WTC11 (cell line): ENCODE measurements around the gene RAB1A. TPM values are rescaled to one million over a fixed set of nuclear protein-coding genes. Genes with fewer than 3 reads are reported as not detected.
A peak's percentile ranks its signal among the peaks of the same experiment; 100 is the strongest.

Experiments used
- ATAC-seq: fragments of 200-7000 bp; cut with Tn5 transposase; 2 replicates; pipeline ENCODE4 v1.10.0; 2021; ENCODE audit warnings: mild to moderate bottlenecking, moderate library complexity
- CTCF ChIA-PET: fragments of 300-600 bp; sonication (Branson Sonifier 250); formaldehyde crosslinking; loops from one replicate; lab custom pipeline; 2021; ENCODE audit warnings: antibody characterized with exemption; lab: Charles Lee
- POLR2A ChIA-PET: fragments of 350-600 bp; sonication (Branson Sonifier 250); formaldehyde crosslinking; loops from one replicate; lab custom pipeline; 2021; ENCODE audit warnings: antibody characterized with exemption; lab: Charles Lee
- DNase-seq: peaks from one replicate; pipeline ENCODE4 v3.0.0; 2021; ENCODE audit warnings: low spot score
- H3K27ac Mint-ChIP-seq: 2 replicates; pipeline ENCODE4 v1.8.0; 2021; ENCODE audit warnings: mixed read lengths
- H3K27me3 Mint-ChIP-seq: 2 replicates; pipeline ENCODE4 v1.8.0; 2021; ENCODE audit warnings: low read depth, mild to moderate bottlenecking, moderate library complexity, mixed read lengths
- H3K36me3 Mint-ChIP-seq: 2 replicates; pipeline ENCODE4 v1.8.0; 2021; ENCODE audit warnings: mixed read lengths
- H3K4me1 Mint-ChIP-seq: 2 replicates; pipeline ENCODE4 v1.8.0; 2022; ENCODE audit warnings: mixed read lengths
- H3K4me3 Mint-ChIP-seq: 2 replicates; pipeline ENCODE4 v1.8.0; 2021; ENCODE audit warnings: mild to moderate bottlenecking, moderate library complexity, mixed read lengths
- H3K9me3 Mint-ChIP-seq: 2 replicates; pipeline ENCODE4 v1.8.0; 2021; ENCODE audit warnings: mixed read lengths
- ATF1 ChIP-seq: sonication (generic); formaldehyde crosslinking; IDR thresholded peaks from 2 replicates; pipeline ENCODE4 v1.8.1; 2023; ENCODE audit warnings: mild to moderate bottlenecking, moderate library complexity, missing genetic modification reagents
- CREM ChIP-seq: sonication (generic); formaldehyde crosslinking; IDR thresholded peaks from 2 replicates; pipeline ENCODE4 v1.8.1; 2022; ENCODE audit warnings: mild to moderate bottlenecking, missing genetic modification reagents, moderate library complexity
- ELF4 ChIP-seq: sonication (generic); formaldehyde crosslinking; IDR thresholded peaks from 2 replicates; pipeline ENCODE4 v1.8.1; 2022; ENCODE audit warnings: low read depth, mild to moderate bottlenecking, moderate library complexity, missing genetic modification reagents
- FOXJ3 ChIP-seq: sonication (generic); formaldehyde crosslinking; IDR thresholded peaks from 2 replicates; pipeline ENCODE4 v1.9.0; 2021; ENCODE audit warnings: missing genetic modification reagents, mild to moderate bottlenecking, borderline replicate concordance
- FOXK1 ChIP-seq: sonication (generic); formaldehyde crosslinking; IDR thresholded peaks from 2 replicates; pipeline ENCODE4 v1.8.0; 2022; ENCODE audit warnings: mild to moderate bottlenecking, moderate library complexity, missing genetic modification reagents
- FOXP1 ChIP-seq: sonication (generic); formaldehyde crosslinking; IDR thresholded peaks from 2 replicates; pipeline ENCODE4 v1.8.0; 2022; ENCODE audit warnings: missing genetic modification reagents, mild to moderate bottlenecking, moderate library complexity, borderline replicate concordance
- GABPB1 ChIP-seq: sonication (generic); formaldehyde crosslinking; IDR thresholded peaks from 2 replicates; pipeline ENCODE4 v1.8.1; 2023; ENCODE audit warnings: mild to moderate bottlenecking, missing genetic modification reagents
- IRF2 ChIP-seq: sonication (generic); formaldehyde crosslinking; IDR thresholded peaks from 2 replicates; pipeline ENCODE4 v1.8.0; 2022; ENCODE audit warnings: low read depth, missing genetic modification reagents, borderline replicate concordance
- MXD4 ChIP-seq: fragments of 250-450 bp; sonication (Bioruptor Pico); IDR thresholded peaks from 2 replicates; pipeline ENCODE4 v1.8.0; 2021; ENCODE audit warnings: mild to moderate bottlenecking, moderate library complexity, borderline replicate concordance
- NR2C2 ChIP-seq: sonication (generic); formaldehyde crosslinking; IDR thresholded peaks from 2 replicates; pipeline ENCODE4 v1.8.0; 2022; ENCODE audit warnings: mild to moderate bottlenecking, missing genetic modification reagents
- PRRX2 ChIP-seq: fragments of 250-450 bp; sonication (Bioruptor Pico); IDR thresholded peaks from 2 replicates; pipeline ENCODE4 v1.8.0; 2021; ENCODE audit warnings: mild to moderate bottlenecking
- TCF7 ChIP-seq: sonication (generic); formaldehyde crosslinking; IDR thresholded peaks from 2 replicates; pipeline ENCODE4 v1.8.0; 2022; ENCODE audit warnings: mild to moderate bottlenecking, low read depth, missing genetic modification reagents, moderate library complexity
- ZBTB21 ChIP-seq: sonication (generic); formaldehyde crosslinking; IDR thresholded peaks from 2 replicates; pipeline ENCODE4 v1.8.1; 2023; ENCODE audit warnings: mild to moderate bottlenecking, missing genetic modification reagents, borderline replicate concordance
- ZNF263 ChIP-seq: sonication (generic); formaldehyde crosslinking; IDR thresholded peaks from 2 replicates; pipeline ENCODE4 v1.8.1; 2022; ENCODE audit warnings: low read depth, mild to moderate bottlenecking, moderate library complexity, missing genetic modification reagents
- ZNF317 ChIP-seq: sonication (generic); formaldehyde crosslinking; IDR thresholded peaks from 2 replicates; pipeline ENCODE4 v1.8.1; 2023; ENCODE audit warnings: low read depth, mild to moderate bottlenecking, moderate library complexity, missing genetic modification reagents, borderline replicate concordance
- ZNF416 ChIP-seq: fragments of 250-450 bp; sonication (Bioruptor Pico); IDR thresholded peaks from 2 replicates; pipeline ENCODE4 v1.9.0; 2021; ENCODE audit warnings: mild to moderate bottlenecking, inconsistent platforms
- ZNF423 ChIP-seq: fragments of 250-450 bp; sonication (Bioruptor Pico); IDR thresholded peaks from 2 replicates; pipeline ENCODE4 v2.1.2; 2022; ENCODE audit warnings: mild to moderate bottlenecking, moderate library complexity
- total RNA-seq: library from RNA; stranded (reverse); gene quantifications from 3 replicates; pipeline ENCODE4 v1.2.3, GENCODE V29; 2021
- TF ChIP-seq, protein P1 (sequence below): sonication (generic); formaldehyde crosslinking; IDR thresholded peaks from 2 replicates; pipeline ENCODE4 v1.8.1; 2023; ENCODE audit warnings: mild to moderate bottlenecking, missing genetic modification reagents
- TF ChIP-seq, protein P2 (sequence below): sonication (generic); formaldehyde crosslinking; IDR thresholded peaks from 2 replicates; pipeline ENCODE4 v1.8.0; 2023; ENCODE audit warnings: missing genetic modification reagents, mild to moderate bottlenecking, borderline replicate concordance
- TF ChIP-seq, protein P3 (sequence below): sonication (generic); formaldehyde crosslinking; IDR thresholded peaks from 2 replicates; pipeline ENCODE4 v1.8.0; 2022; ENCODE audit warnings: mild to moderate bottlenecking, missing genetic modification reagents
- TF ChIP-seq, protein P4 (sequence below): sonication (generic); formaldehyde crosslinking; IDR thresholded peaks from 2 replicates; pipeline ENCODE4 v1.8.0; 2022; ENCODE audit warnings: mild to moderate bottlenecking, missing genetic modification reagents
- TF ChIP-seq, protein P5 (sequence below): sonication (generic); formaldehyde crosslinking; IDR thresholded peaks from 2 replicates; pipeline ENCODE4 v1.8.1; 2023; ENCODE audit warnings: mild to moderate bottlenecking, missing genetic modification reagents, borderline replicate concordance
- TF ChIP-seq, protein P6 (sequence below): fragments of 250-450 bp; sonication (Bioruptor Pico); IDR thresholded peaks from 2 replicates; pipeline ENCODE4 v1.8.0; 2021; ENCODE audit warnings: mild to moderate bottlenecking

Gene RAB1A
- total RNA-seq, 1 experiment from 2014 or later: 114 TPM

DNA sequence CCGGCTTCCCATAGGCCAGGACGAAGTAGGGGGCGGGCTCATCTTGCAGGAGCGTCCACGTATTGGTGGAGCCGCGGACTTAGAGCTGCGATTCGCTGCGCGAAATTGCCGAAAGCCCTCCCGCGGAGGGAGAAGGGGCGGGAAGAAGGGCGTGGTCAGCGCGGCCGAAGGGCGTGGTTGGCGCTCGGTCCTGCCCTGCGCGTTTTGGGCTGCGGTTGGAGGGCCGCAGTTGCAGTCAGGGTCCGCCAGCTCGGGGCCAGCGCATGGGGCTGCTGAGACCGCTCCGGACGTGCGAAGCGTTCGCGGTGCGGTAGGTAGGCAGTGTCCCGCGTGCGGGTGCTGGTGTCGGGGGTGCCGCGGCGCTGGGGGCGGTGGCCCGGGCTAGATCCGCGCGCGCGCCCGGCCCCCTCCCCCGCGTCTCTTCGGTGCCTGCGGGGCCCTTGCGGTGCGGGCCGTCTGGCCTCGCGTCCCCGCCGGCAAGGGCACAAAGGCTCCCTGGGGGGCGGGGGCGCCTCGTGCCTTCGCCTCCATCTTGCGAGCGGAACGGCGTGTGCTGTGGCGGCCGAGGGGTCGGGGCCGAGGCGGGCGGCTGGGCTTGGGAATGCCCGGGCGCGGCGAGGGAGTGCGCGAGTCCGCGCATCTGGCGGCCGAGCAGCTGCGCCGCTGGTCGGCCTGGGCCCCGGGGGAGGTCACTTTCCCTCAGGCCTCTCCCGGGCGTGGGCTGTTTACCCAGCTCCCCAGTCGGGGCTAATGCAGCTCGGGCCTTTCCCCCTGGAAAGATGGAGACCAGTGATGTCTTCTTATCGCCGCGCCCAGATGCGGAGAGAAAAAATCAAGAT, 73.5 kb downstream of the RAB1A start, which contains the start of gene CEP68:
Gene CEP68, plus strand, starts transcription at position 202 of the 839 bp plus-strand sequence. CDS start 13,029 bp downstream, outside the sequence.
- CTCF ChIA-PET: interaction anchor here (0.5 to 2.7 kb wide), 17 partner anchors 8 to 915 kb away, joined by 3 to 28 read pairs (median 5); partner anchors contain the start of genes ACTR2 and RAB1A
- DNase-seq (peak; percentile 97), ATAC-seq (peak; percentile 96)
- Mint-ChIP-seq H3K27ac (peak within 1 kb of the TSS; percentile 83), H3K4me3 (peak within 1 kb of the TSS; percentile 94), H3K36me3 (peaks cover 7% of the 10 kb centered on the region), H3K4me1 (peaks cover 33% of the 10 kb centered on the region), H3K9me3 (peaks cover 8% of the 10 kb centered on the region), H3K27me3 (no peaks in the 10 kb centered on the region; the same call in 1 of the 2 replicates)
- POLR2A ChIA-PET: interaction anchor here (0.6 to 1.7 kb wide), 14 partner anchors 8 to 155 kb away, joined by 3 to 12 read pairs (median 4); partner anchors contain the start of genes RAB1A and SLC1A4
- no peak for TF ChIP-seq ZBTB21 (CRISPR knock-in tag)
- 0 out of 2 replicates have a peak, but pooled peaks have one; percentile 77 for TF ChIP-seq ATF1
- TF ChIP-seq IRF2 (CRISPR knock-in tag): peak; percentile 65; the same call in 1 of the 2 replicates
- TF ChIP-seq, protein P1, sequence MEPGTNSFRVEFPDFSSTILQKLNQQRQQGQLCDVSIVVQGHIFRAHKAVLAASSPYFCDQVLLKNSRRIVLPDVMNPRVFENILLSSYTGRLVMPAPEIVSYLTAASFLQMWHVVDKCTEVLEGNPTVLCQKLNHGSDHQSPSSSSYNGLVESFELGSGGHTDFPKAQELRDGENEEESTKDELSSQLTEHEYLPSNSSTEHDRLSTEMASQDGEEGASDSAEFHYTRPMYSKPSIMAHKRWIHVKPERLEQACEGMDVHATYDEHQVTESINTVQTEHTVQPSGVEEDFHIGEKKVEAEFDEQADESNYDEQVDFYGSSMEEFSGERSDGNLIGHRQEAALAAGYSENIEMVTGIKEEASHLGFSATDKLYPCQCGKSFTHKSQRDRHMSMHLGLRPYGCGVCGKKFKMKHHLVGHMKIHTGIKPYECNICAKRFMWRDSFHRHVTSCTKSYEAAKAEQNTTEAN (CRISPR knock-in tag): peak; percentile 75
- TF ChIP-seq ZNF263 (CRISPR knock-in tag): peak; percentile 70
- TF ChIP-seq, protein P2, sequence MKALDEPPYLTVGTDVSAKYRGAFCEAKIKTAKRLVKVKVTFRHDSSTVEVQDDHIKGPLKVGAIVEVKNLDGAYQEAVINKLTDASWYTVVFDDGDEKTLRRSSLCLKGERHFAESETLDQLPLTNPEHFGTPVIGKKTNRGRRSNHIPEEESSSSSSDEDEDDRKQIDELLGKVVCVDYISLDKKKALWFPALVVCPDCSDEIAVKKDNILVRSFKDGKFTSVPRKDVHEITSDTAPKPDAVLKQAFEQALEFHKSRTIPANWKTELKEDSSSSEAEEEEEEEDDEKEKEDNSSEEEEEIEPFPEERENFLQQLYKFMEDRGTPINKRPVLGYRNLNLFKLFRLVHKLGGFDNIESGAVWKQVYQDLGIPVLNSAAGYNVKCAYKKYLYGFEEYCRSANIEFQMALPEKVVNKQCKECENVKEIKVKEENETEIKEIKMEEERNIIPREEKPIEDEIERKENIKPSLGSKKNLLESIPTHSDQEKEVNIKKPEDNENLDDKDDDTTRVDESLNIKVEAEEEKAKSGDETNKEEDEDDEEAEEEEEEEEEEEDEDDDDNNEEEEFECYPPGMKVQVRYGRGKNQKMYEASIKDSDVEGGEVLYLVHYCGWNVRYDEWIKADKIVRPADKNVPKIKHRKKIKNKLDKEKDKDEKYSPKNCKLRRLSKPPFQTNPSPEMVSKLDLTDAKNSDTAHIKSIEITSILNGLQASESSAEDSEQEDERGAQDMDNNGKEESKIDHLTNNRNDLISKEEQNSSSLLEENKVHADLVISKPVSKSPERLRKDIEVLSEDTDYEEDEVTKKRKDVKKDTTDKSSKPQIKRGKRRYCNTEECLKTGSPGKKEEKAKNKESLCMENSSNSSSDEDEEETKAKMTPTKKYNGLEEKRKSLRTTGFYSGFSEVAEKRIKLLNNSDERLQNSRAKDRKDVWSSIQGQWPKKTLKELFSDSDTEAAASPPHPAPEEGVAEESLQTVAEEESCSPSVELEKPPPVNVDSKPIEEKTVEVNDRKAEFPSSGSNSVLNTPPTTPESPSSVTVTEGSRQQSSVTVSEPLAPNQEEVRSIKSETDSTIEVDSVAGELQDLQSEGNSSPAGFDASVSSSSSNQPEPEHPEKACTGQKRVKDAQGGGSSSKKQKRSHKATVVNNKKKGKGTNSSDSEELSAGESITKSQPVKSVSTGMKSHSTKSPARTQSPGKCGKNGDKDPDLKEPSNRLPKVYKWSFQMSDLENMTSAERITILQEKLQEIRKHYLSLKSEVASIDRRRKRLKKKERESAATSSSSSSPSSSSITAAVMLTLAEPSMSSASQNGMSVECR: peak; percentile 19
- TF ChIP-seq NR2C2: peak; percentile 41
- peak; percentile 91; the same call in 1 of the 2 replicates for TF ChIP-seq ELF4 (CRISPR knock-in tag)
- peak; percentile 78; the same call in 1 of the 2 replicates for TF ChIP-seq CREM
- TF ChIP-seq FOXJ3: no peak
- TF ChIP-seq ZNF423 (CRISPR knock-in tag): no peak
- TF ChIP-seq, protein P3, sequence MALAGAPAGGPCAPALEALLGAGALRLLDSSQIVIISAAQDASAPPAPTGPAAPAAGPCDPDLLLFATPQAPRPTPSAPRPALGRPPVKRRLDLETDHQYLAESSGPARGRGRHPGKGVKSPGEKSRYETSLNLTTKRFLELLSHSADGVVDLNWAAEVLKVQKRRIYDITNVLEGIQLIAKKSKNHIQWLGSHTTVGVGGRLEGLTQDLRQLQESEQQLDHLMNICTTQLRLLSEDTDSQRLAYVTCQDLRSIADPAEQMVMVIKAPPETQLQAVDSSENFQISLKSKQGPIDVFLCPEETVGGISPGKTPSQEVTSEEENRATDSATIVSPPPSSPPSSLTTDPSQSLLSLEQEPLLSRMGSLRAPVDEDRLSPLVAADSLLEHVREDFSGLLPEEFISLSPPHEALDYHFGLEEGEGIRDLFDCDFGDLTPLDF (CRISPR knock-in tag): peak; percentile 64; the same call in 1 of the 2 replicates
- TF ChIP-seq ZNF317: peak; percentile 62; the same call in 1 of the 2 replicates
- peak; percentile 98 for TF ChIP-seq FOXP1 (CRISPR knock-in tag)
- no peak for TF ChIP-seq MXD4 (CRISPR knock-in tag)
- TF ChIP-seq, protein P4, sequence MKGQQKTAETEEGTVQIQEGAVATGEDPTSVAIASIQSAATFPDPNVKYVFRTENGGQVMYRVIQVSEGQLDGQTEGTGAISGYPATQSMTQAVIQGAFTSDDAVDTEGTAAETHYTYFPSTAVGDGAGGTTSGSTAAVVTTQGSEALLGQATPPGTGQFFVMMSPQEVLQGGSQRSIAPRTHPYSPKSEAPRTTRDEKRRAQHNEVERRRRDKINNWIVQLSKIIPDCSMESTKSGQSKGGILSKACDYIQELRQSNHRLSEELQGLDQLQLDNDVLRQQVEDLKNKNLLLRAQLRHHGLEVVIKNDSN (CRISPR knock-in tag): peak; percentile 61
- TF ChIP-seq FOXK1 (CRISPR knock-in tag): peak; percentile 58; the same call in 1 of the 2 replicates
- TF ChIP-seq, protein P5, sequence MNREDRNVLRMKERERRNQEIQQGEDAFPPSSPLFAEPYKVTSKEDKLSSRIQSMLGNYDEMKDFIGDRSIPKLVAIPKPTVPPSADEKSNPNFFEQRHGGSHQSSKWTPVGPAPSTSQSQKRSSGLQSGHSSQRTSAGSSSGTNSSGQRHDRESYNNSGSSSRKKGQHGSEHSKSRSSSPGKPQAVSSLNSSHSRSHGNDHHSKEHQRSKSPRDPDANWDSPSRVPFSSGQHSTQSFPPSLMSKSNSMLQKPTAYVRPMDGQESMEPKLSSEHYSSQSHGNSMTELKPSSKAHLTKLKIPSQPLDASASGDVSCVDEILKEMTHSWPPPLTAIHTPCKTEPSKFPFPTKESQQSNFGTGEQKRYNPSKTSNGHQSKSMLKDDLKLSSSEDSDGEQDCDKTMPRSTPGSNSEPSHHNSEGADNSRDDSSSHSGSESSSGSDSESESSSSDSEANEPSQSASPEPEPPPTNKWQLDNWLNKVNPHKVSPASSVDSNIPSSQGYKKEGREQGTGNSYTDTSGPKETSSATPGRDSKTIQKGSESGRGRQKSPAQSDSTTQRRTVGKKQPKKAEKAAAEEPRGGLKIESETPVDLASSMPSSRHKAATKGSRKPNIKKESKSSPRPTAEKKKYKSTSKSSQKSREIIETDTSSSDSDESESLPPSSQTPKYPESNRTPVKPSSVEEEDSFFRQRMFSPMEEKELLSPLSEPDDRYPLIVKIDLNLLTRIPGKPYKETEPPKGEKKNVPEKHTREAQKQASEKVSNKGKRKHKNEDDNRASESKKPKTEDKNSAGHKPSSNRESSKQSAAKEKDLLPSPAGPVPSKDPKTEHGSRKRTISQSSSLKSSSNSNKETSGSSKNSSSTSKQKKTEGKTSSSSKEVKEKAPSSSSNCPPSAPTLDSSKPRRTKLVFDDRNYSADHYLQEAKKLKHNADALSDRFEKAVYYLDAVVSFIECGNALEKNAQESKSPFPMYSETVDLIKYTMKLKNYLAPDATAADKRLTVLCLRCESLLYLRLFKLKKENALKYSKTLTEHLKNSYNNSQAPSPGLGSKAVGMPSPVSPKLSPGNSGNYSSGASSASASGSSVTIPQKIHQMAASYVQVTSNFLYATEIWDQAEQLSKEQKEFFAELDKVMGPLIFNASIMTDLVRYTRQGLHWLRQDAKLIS (CRISPR knock-in tag): 0 out of 2 replicates have a peak, but pooled peaks have one; percentile 52
- TF ChIP-seq, protein P6, sequence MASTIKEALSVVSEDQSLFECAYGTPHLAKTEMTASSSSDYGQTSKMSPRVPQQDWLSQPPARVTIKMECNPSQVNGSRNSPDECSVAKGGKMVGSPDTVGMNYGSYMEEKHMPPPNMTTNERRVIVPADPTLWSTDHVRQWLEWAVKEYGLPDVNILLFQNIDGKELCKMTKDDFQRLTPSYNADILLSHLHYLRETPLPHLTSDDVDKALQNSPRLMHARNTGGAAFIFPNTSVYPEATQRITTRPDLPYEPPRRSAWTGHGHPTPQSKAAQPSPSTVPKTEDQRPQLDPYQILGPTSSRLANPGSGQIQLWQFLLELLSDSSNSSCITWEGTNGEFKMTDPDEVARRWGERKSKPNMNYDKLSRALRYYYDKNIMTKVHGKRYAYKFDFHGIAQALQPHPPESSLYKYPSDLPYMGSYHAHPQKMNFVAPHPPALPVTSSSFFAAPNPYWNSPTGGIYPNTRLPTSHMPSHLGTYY (CRISPR knock-in tag): peak; percentile 51; the same call in 1 of the 2 replicates
- TF ChIP-seq ZNF416: peak; percentile 55; the same call in 1 of the 2 replicates
- TF ChIP-seq GABPB1 (CRISPR knock-in tag): peak; percentile 78
- peak; percentile 56; the same call in 1 of the 2 replicates for TF ChIP-seq TCF7
- peak; percentile 42; the same call in 1 of the 2 replicates for TF ChIP-seq PRRX2 (CRISPR knock-in tag)
